Measurements from ENCODE around the gene GOSR1. TPM values are rescaled to one million over a fixed set of nuclear protein-coding genes. Genes with fewer than 3 reads are reported as not detected.
A peak's percentile ranks its signal among the peaks of the same experiment; 100 is the strongest.
"Not testable (repeated sequence)": the region's sequence is repeated elsewhere in the genome, so short reads cannot be mapped to it uniquely, and the experiment has no call there.

The GOSR1 gene
- total and polyA plus RNA-seq, 11 donors, result 8.9 to 39.7 (median 29.8) TPM

- Histone ChIP-seq H3K4me1 (peaks cover 0 to 25% (median 11%) of the 10 kb centered on the region in 12 donors), H3K27me3 (no peaks in the 10 kb centered on the region), H3K4me3 (no peak overlapping the region), H3K36me3 (peaks cover 0 to 44% (median 28%) of the 10 kb centered on the region in 9 donors), H3K27ac (peak overlapping the region in 1 of 12 donors; percentile 8), H3K9me3 (no peaks in the 10 kb centered on the region)
- peak; percentile 57 to 90 (median 84) for ATAC-seq
- TF ChIP-seq CTCF (IDR thresholded peaks at IDR 0.05) (no peak), POLR2A (IDR thresholded peaks at IDR 0.05) (no peak)
- 45 to 58% (median 49%) methylated on average over 3 of the region's 3 CpGs for WGBS, 4 donors
- no peak for DNase-seq
- intact Hi-C loops (cut with DNase I), result loop anchor here in 1 of 10 donors (10.0 kb wide), 1 partner anchor 60 kb away; no protein-coding TSS in a partner anchor
These were observed 47.6 kb downstream of the GOSR1 start for GRCh38 chr17:30524847-30525246.

- no peak overlapping the region for H3K4me3 ChIP-seq
- 80 to 89% (median 83%) methylated on average over 2 of the region's 2 CpGs for WGBS, 4 donors
- no peak for ATAC-seq
- H3K27me3 ChIP-seq, result no peaks in the 10 kb centered on the region
- H3K9me3 ChIP-seq, result no peaks in the 10 kb centered on the region
- TF ChIP-seq CTCF (IDR thresholded peaks at IDR 0.05) (no peak), POLR2A (IDR thresholded peaks at IDR 0.05) (no peak)
- H3K27ac ChIP-seq, result no peak overlapping the region
- peaks cover 0 to 29% (median 19%) of the 10 kb centered on the region in 9 donors for H3K36me3 ChIP-seq
- intact Hi-C loops (cut with DNase I), result loop anchor here in 1 of 10 donors (10.0 kb wide), 1 partner anchor 62 kb away; no protein-coding TSS in a partner anchor
- DNase-seq, result no peak
- peaks cover 0 to 21% (median 11%) of the 10 kb centered on the region in 12 donors for H3K4me1 ChIP-seq
These were observed 49.2 kb downstream of the GOSR1 start for GRCh38 chr17:30526401-30526800.

- intact Hi-C loops (cut with DNase I), result loop anchor here in 1 of 10 donors (10.0 kb wide), 1 partner anchor 64 kb away; no protein-coding TSS in a partner anchor
- H3K9me3 ChIP-seq, DNase-seq, ATAC-seq, H3K27me3 ChIP-seq, H3K4me3 ChIP-seq, H3K27ac ChIP-seq: not testable (repeated sequence)
- Histone ChIP-seq H3K36me3 (peaks cover 0 to 15% (median 0%) of the 10 kb centered on the region in 9 donors), H3K4me1 (peaks cover 0 to 21% (median 11%) of the 10 kb centered on the region in 12 donors)
- WGBS, 4 donors, result 90 to 94% (median 91%) methylated on average over 5 of the region's 5 CpGs
These were observed 51.5 kb downstream of the GOSR1 start for GRCh38 chr17:30528701-30529100.

GRCh38 chr17:30530346-30531025 is 53.3 kb downstream of the GOSR1 start:
- 92 to 97% (median 96%) methylated on average over 1 to 2 of the region's 2 CpGs for WGBS, 4 donors
- no peak overlapping the region for H3K27ac ChIP-seq
- intact Hi-C loops (cut with DNase I), result no loop called here

More at GRCh38 chr17:30530346-30531025, 53.3 kb downstream of the GOSR1 start:
- Histone ChIP-seq H3K27me3 (no peaks in the 10 kb centered on the region), H3K4me3 (no peak overlapping the region), H3K9me3 (no peaks in the 10 kb centered on the region), H3K36me3 (peaks cover 0 to 4% (median 0%) of the 10 kb centered on the region in 9 donors), H3K4me1 (peaks cover 0 to 9% (median 5%) of the 10 kb centered on the region in 12 donors)
- TF ChIP-seq CTCF (IDR thresholded peaks at IDR 0.05), result no peak
- no peak for TF ChIP-seq POLR2A (IDR thresholded peaks at IDR 0.05)
- ATAC-seq, result no peak
- DNase-seq, result no peak
